Lower leg skin (tissue), 3 donors: ENCODE results near the gene MAFG.

Experiments
- POLR2A ChIP-seq, 2 donors: fragments of 450-650 bp; IDR thresholded peaks; one replicate each; pipeline ENCODE4 v1.6.1; 2016 to 2017; ENCODE audit warnings: antibody characterized with exemption in 2 of 2, mild to moderate bottlenecking in 1 of 2, moderate library complexity in 1 of 2
- TF ChIP-seq, protein P1 (sequence below), 3 donors: fragments of 450-650 bp; IDR thresholded peaks; one replicate each; pipeline ENCODE4 v1.5.1; 2016; ENCODE audit warnings: antibody characterized with exemption in 3 of 3, mild to moderate bottlenecking in 3 of 3, moderate library complexity in 2 of 3

- TF ChIP-seq, protein P1, sequence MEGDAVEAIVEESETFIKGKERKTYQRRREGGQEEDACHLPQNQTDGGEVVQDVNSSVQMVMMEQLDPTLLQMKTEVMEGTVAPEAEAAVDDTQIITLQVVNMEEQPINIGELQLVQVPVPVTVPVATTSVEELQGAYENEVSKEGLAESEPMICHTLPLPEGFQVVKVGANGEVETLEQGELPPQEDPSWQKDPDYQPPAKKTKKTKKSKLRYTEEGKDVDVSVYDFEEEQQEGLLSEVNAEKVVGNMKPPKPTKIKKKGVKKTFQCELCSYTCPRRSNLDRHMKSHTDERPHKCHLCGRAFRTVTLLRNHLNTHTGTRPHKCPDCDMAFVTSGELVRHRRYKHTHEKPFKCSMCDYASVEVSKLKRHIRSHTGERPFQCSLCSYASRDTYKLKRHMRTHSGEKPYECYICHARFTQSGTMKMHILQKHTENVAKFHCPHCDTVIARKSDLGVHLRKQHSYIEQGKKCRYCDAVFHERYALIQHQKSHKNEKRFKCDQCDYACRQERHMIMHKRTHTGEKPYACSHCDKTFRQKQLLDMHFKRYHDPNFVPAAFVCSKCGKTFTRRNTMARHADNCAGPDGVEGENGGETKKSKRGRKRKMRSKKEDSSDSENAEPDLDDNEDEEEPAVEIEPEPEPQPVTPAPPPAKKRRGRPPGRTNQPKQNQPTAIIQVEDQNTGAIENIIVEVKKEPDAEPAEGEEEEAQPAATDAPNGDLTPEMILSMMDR (IDR thresholded peaks at IDR 0.05), result no peak
- no peak for TF ChIP-seq POLR2A (IDR thresholded peaks at IDR 0.05)
Measured at GRCh38 chr17:81968850-81969812, 41.6 kb upstream of the MAFG start.
